Lower leg skin (tissue), 3 donors: ENCODE results near the gene GNG11.

ENCODE experiments used
- POLR2A ChIP-seq, 2 donors: fragments of 450-650 bp; IDR thresholded peaks; one replicate each; pipeline ENCODE4 v1.6.1; 2016 to 2017; ENCODE audit warnings: antibody characterized with exemption in 2 of 2, mild to moderate bottlenecking in 1 of 2, moderate library complexity in 1 of 2
- TF ChIP-seq, protein P1 (sequence below), 3 donors: fragments of 450-650 bp; IDR thresholded peaks; one replicate each; pipeline ENCODE4 v1.5.1; 2016; ENCODE audit warnings: antibody characterized with exemption in 3 of 3, mild to moderate bottlenecking in 3 of 3, moderate library complexity in 2 of 3

DNA sequence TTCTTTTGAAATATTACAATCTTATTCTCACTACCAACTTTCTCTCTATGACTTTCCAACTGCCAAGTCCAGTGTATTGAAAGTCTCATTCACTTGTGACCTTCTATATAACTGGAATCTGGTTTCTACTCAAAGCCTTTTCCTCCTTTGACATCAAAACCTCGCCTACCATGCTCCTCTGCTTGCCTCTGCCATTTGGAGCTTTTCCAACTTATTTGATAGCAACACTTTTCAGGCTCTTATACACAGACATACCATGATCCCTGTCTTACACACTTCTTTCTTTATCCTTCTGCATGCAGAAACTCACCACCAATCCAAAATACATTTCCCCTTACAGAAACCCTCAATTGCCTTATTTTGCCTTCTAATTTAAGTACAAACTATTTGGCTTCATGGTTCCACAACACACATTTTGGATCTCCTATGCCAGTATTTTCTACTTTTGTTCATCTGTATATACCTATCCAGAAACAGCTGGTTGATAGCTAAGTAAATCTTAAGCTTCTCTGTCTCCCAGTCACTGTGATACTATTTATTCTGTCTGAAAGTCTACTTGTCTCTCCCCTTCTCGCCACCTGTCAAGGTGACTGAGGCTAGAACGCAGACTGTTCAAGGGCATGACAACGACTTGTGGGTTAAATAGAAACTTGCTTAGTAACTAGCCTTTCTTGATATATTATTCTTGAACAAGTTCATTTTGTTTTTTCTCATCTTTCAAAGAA, 22.4 kb downstream of the GNG11 start:
- TF ChIP-seq, protein P1, sequence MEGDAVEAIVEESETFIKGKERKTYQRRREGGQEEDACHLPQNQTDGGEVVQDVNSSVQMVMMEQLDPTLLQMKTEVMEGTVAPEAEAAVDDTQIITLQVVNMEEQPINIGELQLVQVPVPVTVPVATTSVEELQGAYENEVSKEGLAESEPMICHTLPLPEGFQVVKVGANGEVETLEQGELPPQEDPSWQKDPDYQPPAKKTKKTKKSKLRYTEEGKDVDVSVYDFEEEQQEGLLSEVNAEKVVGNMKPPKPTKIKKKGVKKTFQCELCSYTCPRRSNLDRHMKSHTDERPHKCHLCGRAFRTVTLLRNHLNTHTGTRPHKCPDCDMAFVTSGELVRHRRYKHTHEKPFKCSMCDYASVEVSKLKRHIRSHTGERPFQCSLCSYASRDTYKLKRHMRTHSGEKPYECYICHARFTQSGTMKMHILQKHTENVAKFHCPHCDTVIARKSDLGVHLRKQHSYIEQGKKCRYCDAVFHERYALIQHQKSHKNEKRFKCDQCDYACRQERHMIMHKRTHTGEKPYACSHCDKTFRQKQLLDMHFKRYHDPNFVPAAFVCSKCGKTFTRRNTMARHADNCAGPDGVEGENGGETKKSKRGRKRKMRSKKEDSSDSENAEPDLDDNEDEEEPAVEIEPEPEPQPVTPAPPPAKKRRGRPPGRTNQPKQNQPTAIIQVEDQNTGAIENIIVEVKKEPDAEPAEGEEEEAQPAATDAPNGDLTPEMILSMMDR (IDR thresholded peaks at IDR 0.05): no peak
- no peak for TF ChIP-seq POLR2A (IDR thresholded peaks at IDR 0.05)
